GM18519 (cell line): ENCODE results near the gene ZNF609.

Experiments
- ATAC-seq: cut with Tn5 transposase; IDR thresholded peaks from one replicate; pipeline ENCODE4 v1.9.1; 2021; ENCODE audit warnings: mild to moderate bottlenecking, moderate library complexity; ENCODE audit not compliant: unreplicated experiment, low FRiP score

Gene ZNF609

DNA sequence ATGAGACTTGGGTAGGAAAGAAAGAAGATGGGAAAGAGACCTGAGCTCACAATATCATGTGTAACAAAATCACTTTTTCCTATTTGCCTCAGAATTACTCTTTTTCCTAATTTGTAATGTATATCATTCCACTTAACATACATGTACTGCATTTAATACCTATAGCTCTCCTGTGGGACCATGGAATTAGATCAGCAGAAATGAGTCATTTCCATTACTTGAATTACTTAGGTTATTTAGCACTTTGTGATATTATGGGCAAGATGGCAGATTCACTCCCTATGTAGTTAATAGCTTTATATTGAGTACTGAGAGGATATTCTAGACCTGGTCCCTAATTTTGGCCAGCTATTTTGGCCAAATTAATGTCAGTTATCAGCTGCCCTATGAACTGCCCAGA is 70.5 kb downstream of the ZNF609 start:
- ATAC-seq: no peak

DNA sequence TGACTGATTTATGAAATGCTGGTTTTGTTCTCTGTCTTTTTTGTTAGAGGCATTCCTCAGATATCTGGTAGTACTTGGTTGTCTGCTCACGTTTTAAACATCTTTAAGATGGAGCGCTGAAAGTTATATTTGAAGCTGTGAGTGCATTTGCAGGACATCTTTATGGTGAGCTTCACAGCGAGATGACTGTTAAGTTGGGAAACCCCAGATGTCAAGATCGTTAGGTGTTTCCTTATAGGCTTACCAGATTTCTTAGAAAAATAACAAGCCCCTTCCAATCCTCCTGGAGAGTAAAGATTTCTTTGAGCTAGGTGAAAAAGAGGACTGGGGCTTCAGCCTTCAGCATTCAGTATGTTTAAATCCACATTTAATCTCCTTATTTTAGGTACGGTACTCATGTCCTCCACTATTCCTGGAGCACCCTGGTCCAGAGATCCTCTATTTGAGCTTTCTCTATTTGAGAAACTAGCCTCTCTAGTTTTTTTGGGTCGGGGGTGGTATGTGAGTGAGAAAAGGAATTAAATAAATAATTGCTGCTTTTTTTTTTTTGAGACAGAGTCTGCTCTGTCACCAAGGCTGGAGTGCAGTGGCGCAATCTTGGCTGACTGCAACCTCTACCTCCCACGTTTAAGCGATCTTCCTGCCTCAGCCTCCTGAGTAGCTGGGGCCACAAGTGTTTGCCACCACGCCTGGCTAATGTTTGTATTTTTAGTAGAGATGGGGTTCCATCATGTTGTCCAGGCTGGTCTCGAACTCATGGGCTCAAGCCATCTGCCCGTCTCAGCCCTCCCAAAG is 72.3 kb downstream of the ZNF609 start:
- ATAC-seq: no peak

DNA sequence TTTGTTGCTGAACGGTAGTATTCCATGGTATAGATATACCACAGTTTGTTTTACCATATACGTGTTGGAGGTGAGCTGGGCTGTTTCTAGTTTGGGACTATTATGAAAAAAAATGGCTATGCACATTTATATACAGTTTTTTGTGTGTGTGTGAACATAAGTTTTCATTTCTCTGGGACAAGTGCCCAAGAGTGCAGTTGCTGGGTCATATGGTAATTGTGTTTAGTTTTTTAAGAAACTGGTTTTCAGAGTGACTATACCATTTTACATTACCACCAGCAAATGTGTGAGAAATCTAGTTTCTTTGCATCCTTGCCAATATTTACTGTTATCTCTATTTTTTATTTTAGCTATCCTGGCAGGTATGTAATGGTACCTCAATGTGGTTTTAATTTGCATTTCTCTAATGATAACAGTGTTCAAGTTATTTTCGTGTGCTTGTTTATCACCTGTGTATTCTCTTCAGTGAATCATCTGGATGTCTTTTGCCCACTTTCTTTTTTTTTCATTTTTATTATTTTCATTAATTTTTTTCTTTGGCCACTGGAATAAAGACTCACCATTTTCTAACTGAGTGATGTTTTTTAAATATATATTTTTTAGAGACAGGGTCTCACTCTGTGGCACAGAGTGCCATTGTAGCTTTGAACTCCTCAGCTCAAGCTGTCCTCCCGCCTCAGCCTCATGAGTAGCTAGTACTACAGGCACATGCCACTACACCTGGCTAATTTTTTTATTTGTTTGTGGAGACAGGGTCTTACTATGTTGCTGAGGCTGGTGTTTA is 75.3 kb downstream of the ZNF609 start:
- ATAC-seq: no peak

GRCh38 chr15:64536244-64536836 is 76.0 kb downstream of the ZNF609 start:
- no peak for ATAC-seq

DNA sequence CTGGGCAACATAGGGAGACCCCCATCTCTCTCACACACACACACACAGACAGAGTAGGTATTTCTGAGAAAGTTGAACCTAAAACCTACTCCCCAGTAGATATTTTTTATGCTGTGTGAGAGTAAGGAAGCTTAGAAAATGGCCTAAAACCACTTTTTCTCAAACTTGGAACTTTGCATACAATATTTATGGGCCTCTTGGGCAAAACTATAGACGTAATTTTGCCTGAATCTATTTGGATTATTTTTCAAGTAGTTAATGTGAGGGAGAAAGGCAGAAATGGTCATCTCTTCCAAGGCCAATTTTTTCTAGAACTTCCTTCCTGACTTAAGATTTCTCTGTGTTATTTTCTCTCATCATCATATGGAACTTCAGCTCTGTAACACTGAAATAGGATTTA is 81.7 kb downstream of the ZNF609 start:
- ATAC-seq: no peak

- ATAC-seq: no peak
Measured at GRCh38 chr15:64544450-64544849, 84.1 kb downstream of the ZNF609 start.

GRCh38 chr15:64547275-64547674 is 86.9 kb downstream of the ZNF609 start:
- no peak for ATAC-seq

- no peak for ATAC-seq
Measured at GRCh38 chr15:64548235-64548634, 87.9 kb downstream of the ZNF609 start.

GRCh38 chr15:64549860-64550259 is 89.5 kb downstream of the ZNF609 start:
- no peak for ATAC-seq

DNA sequence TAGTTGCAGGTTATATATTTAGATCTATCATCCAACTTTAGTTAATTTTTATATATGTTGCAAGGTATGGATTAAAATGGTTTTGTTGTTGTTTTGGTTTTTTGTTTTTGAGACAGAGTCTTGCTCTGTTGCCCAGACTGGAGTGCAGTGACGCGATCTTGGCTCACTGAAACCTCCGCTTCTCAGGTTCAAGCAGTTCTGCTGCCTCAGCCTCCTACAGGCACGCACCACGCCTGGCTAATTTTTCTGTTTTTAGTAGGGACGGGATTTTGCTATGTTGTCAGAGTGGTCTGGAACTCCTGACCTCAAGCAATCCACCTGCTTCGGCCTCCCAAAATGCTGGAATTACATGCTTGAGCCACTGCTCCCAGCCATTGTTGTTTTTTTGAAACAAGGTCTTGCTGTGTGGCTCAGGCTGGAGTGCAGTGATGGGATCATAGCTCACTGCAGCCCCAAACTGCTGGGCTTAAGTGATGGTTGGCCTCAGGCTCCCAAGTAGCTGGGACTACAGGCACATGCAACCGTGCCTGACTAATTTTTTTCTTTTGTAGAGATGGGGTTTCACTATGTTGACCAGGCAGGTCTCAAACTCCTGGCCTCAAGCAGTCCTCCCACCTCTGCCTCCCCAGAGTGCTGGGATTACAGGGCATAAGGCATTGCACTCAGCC is 92.0 kb downstream of the ZNF609 start:
- no peak for ATAC-seq

DNA sequence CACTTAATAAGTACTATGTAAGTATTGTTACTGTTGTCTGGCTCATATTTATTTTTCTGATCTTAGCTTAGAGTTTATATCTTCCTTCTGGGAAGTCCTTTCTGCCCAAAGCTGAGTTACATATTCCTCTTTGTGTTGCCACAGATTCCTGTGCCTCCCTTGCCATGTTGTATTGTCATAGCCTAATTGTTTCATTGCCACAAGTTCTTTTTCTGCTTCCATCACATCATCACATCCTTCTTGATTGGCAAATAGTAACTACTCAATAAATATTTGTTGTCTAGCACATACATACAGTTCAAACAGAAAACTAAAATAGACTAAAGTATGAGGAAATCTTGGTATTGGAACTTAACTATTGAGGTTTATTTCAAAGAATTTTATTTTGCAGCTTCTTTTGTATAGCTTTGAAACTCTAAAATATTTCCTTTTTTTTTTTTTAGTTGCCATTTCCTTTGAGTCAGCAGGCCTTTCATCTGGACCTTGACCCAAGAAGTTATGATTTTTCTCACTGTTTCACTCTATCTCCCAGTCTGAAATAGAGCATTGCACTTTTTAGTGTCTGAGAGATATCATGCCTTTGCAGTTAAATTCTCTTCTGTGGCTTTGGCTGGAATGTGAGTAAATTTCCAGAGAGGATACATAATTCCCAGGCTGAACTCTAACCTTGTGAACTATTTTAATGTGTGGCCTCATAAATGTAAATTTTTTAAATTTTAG is 98.2 kb downstream of the ZNF609 start:
- no peak for ATAC-seq

GRCh38 chr15:64559243-64559642 is 98.9 kb downstream of the ZNF609 start:
- no peak for ATAC-seq

DNA sequence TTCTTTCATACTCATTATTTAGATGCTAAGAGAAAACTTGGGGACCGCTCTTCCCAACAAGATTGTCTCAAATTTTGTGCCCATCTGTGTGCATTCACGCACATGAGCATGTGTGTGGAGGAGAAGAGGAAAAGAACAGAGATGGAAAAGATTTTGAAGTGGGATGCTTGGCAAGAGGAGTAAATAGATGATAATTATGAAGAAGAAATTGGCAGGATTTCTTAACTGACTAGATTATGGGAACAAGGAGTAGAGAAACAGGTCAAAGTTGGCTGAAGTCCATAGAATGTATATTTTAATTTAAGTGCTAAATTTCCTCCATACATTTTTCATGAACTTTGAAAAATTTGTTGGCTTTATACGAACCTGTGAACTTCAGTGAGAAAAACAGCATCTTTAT is 100.1 kb downstream of the ZNF609 start:
- no peak for ATAC-seq

- ATAC-seq: no peak
Measured at GRCh38 chr15:64560998-64561397, 100.6 kb downstream of the ZNF609 start.

GRCh38 chr15:64562003-64562640 is 101.7 kb downstream of the ZNF609 start:
- no peak for ATAC-seq

GRCh38 chr15:64566102-64566501 is 105.7 kb downstream of the ZNF609 start:
- ATAC-seq: no peak

DNA sequence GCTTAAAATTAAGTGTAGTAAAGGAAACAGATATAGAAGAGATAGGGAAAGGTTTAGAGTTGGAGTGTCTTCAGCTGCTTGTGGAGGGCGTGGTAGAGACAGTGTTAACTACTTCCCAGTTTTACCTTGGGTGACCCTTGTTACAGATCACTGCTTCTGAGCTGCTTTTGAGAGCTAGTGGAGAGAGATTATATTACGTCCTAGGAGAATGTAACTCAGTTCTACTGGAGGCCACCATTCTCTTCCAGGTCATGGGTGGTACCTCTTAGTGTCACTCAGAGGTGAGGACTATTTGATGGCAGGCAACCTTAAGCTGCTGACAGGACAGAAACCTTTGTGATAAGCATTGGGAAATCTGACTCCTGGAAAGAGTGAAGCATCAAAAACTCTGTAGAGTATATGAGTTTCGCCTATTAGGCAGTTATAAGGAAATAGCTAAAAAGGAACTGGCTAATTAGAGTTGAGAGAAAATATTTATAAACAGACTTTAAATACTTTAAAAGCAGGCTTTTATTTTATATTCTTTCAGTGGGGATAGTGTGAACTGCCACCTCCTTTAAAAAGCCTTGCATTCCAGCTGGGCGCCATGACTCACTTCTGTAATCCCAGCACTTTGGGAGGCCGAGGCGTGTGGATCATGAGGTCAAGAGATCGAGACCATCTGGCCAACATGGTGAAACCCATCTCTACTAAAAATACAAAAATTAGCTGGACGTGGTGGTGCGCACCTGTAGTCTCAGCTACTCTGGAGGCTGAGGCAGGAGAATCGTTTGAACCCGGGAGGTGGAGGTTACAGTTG is 106.5 kb downstream of the ZNF609 start:
- no peak for ATAC-seq

- no peak for ATAC-seq
Measured at GRCh38 chr15:64568765-64569164, 108.4 kb downstream of the ZNF609 start.

- ATAC-seq: no peak
Measured at GRCh38 chr15:64571857-64572291, 111.5 kb downstream of the ZNF609 start.
